GM12878 (cell line): ENCODE data around the gene CD93. TPM values are rescaled to one million over a fixed set of nuclear protein-coding genes. Genes with fewer than 3 reads are reported as not detected.

Experiments used
- ATAC-seq: fragments of 200-7000 bp; cut with Tn5 transposase; 3 replicates; pipeline ENCODE4 v1.9.1; 2020; ENCODE audit warnings: mild to moderate bottlenecking, moderate library complexity
- BruUV-seq: library from RNA; stranded (reverse); fragments of 400-500 nt; replicated peaks from 2 replicates; lab custom pipeline; 2021; lab: Mats Ljungman, UMichigan
- CTCF ChIA-PET: fragments of 300-600 bp; sonication (Branson Sonifier 250); formaldehyde crosslinking; extraction: SDS; loops from one replicate; lab custom pipeline; 2021; ENCODE audit warnings: inconsistent platforms; lab: Yijun Ruan, JAX
- POLR2A ChIA-PET: fragments of 350-600 bp; formaldehyde crosslinking; extraction: SDS; loops from one replicate; lab custom pipeline; 2021; ENCODE audit warnings: inconsistent platforms; lab: Charles Lee
- RAD21 ChIA-PET: fragments of 300-600 bp; sonication (Branson Sonifier 250); formaldehyde crosslinking; loops from one replicate; lab custom pipeline; 2023; ENCODE audit warnings: antibody characterized with exemption; ENCODE audit not compliant: unreplicated experiment; lab: Charles Lee
- SMC1A ChIA-PET: fragments of 300-600 bp; sonication (Branson Sonifier 250); formaldehyde crosslinking; loops from one replicate; lab custom pipeline; 2023; ENCODE audit not compliant: unreplicated experiment, uncharacterized antibody; lab: Charles Lee
- DNase-seq: peaks from one replicate; pipeline ENCODE4 v3.0.0-alpha.2; 2011; ENCODE audit warnings: low read depth, low spot score
- FAIRE-seq: peaks from 3 replicates; lab custom pipeline; 2011; peaks lifted over from hg19 to GRCh38; lab: Jason Lieb, UNC
- H2AFZ ChIP-seq: 2 replicates; pipeline ENCODE4 v1.6.0; 2011; ENCODE audit warnings: low read depth, low read length, control low read depth; ENCODE audit not compliant: control insufficient read depth
- H3K27ac ChIP-seq: 2 replicates; pipeline ENCODE4 v1.5.1; 2011; ENCODE audit warnings: control low read depth; ENCODE audit not compliant: control insufficient read depth, insufficient read depth
- H3K27me3 ChIP-seq, 2 experiments: replicated peaks in 1 of 2; 2 replicates each; pipeline versions ENCODE4 v1.6.0 to v1.6.1; 2011; ENCODE audit warnings: low read length in 1 of 2; ENCODE audit not compliant: control insufficient read depth in 2 of 2, insufficient read depth in 2 of 2
- H3K36me3 ChIP-seq, 2 experiments: 2 replicates each; pipeline ENCODE4 v1.5.1; 2011; ENCODE audit warnings: low read length in 1 of 2; ENCODE audit not compliant: control insufficient read depth in 2 of 2, insufficient read depth in 2 of 2
- H3K4me1 ChIP-seq: 2 replicates; pipeline ENCODE4 v1.6.1; 2011; ENCODE audit warnings: mild to moderate bottlenecking, low read length, moderate library complexity, mixed read lengths; ENCODE audit not compliant: control insufficient read depth, insufficient read depth
- H3K4me2 ChIP-seq: 2 replicates; pipeline ENCODE4 v1.6.0; 2011; ENCODE audit warnings: control low read depth; ENCODE audit not compliant: control insufficient read depth, insufficient read depth
- H3K4me3 ChIP-seq: fragments of 200-600 bp; sonication (generic); 2 replicates; pipeline ENCODE4 v1.5.1; 2016
- H3K79me2 ChIP-seq: 2 replicates; pipeline ENCODE4 v1.6.0; 2011; ENCODE audit warnings: low read length; ENCODE audit not compliant: control insufficient read depth, insufficient read depth
- H3K9ac ChIP-seq: 2 replicates; pipeline ENCODE4 v1.8.0; 2011; ENCODE audit warnings: low read length, control low read depth, mixed read lengths; ENCODE audit not compliant: control insufficient read depth, insufficient read depth
- H3K9me3 ChIP-seq: replicated peaks from 3 replicates; pipeline ENCODE4 v1.5.1; 2011; ENCODE audit warnings: mild to moderate bottlenecking, low read length; ENCODE audit not compliant: control insufficient read depth, insufficient read depth
- H4K20me1 ChIP-seq: 2 replicates; pipeline ENCODE4 v1.6.0; 2011; ENCODE audit not compliant: control insufficient read depth, insufficient read depth
- ATF7 ChIP-seq: fragments of 450-650 bp; IDR thresholded peaks from 2 replicates; pipeline ENCODE4 v1.6.1; 2016; ENCODE audit warnings: low read depth, mild to moderate bottlenecking
- IKZF2 ChIP-seq, 2 experiments: fragments of 450-650 bp; IDR thresholded peaks; 2 replicates each; pipeline ENCODE4 v1.6.1; 2017; ENCODE audit warnings: mild to moderate bottlenecking in 2 of 2, moderate library complexity in 2 of 2
- PML ChIP-seq: IDR thresholded peaks from 2 replicates; pipeline ENCODE4 v1.6.1; 2012; ENCODE audit warnings: low read length, inconsistent platforms
- STAT1 ChIP-seq: fragments of 450-650 bp; conservative IDR thresholded peaks from 2 replicates; pipeline ENCODE4 v1.6.1; 2014; ENCODE audit warnings: antibody characterized with exemption, mild to moderate bottlenecking
- WRNIP1 ChIP-seq: IDR thresholded peaks from 2 replicates; pipeline ENCODE4 v1.6.1; 2011; ENCODE audit warnings: low read depth, low read length, improper control_type of control experiment, borderline replicate concordance
- ZBTB4 ChIP-seq: fragments of 450-650 bp; formaldehyde crosslinking; IDR thresholded peaks from 2 replicates; pipeline ENCODE4 v1.4.0; 2022; ENCODE audit warnings: mild to moderate bottlenecking, moderate library complexity
- WGBS: methylation state at CpG from one replicate; pipeline ENCODE4 v1.1.6; 2016; ENCODE audit warnings: low lambda C conversion rate; ENCODE audit not compliant: insufficient replicate concordance, insufficient coverage; ENCODE audit errors: missing lambda C conversion rate; 5-methylcytosine and 5-hydroxymethylcytosine counted together
- in situ Hi-C: fragments of 300-500 bp; cut with MboI; formaldehyde crosslinking; loops from 9 replicates; pipeline ENCODE4 v1.14.3; 2018; ENCODE audit warnings: mixed read lengths
- intact Hi-C: fragments of 100-400 bp; cut with micrococcal nuclease; formaldehyde crosslinking; loops from one replicate; pipeline ENCODE4 v1.14.2; 2022; ENCODE audit not compliant: unreplicated experiment
- polyA plus RNA-seq, 11 experiments: library from polyadenylated mRNA; depleted of rRNA in 4 of 11; unstranded in 6 of 11; stranded (reverse) in 5 of 11; fragments of >200 nt; fragmentation: Nextera tagmentation in 4 of 11; fragmentation: Illumina TruSeq in 1 of 11; extraction: Ambion mirVana in 4 of 11; extraction: Trizol in 1 of 11; gene quantifications; 1 replicate in 1 of 11; 2 replicates in 10 of 11; pipeline versions ENCODE4 v1.2.1 to v1.2.3, GENCODE V29; 2011 to 2016; ENCODE audit warnings: inconsistent platforms in 2 of 11, missing spikeins in 2 of 11, low read depth in 1 of 11
- total RNA-seq, 4 experiments: library from RNA; depleted of rRNA in 3 of 4; stranded (reverse); fragments of >200 nt in 3 of 4; fragmentation: Illumina TruSeq in 1 of 4; extraction: Trizol in 1 of 4; gene quantifications; 2 replicates each; pipeline versions ENCODE4 v1.2.1 to v1.2.3, GENCODE V29; 2013 to 2021

CD93 gene
- total and polyA plus RNA-seq, 10 of the 15 experiments (the other 5 are each of a cell fraction or from before 2014, with no cell fraction given) = 0.20 to 2.7 (median 0.92) TPM

GRCh38 chr20:23066772-23067171, 19.4 kb downstream of the CD93 start:
- no peaks in the 10 kb centered on the region for H3K79me2 ChIP-seq
- no peak for ATAC-seq
- ChIA-PET SMC1A (interaction anchor here (0.9 to 2.2 kb wide), 7 partner anchors 13 to 80 kb away, joined by 3 to 7 read pairs (median 4); partner anchors contain the start of gene CD93), POLR2A (interaction anchor here (0.6 kb wide), 1 partner anchor 291 kb away, joined by 3 read pairs; no protein-coding TSS in a partner anchor), RAD21 (interaction anchor here (0.8 to 2.1 kb wide), 2 partner anchors 75 to 168 kb away, joined by 3 to 6 read pairs; no protein-coding TSS in a partner anchor), CTCF (interaction anchor here (1.1 to 3.8 kb wide), 5 partner anchors 13 to 375 kb away, joined by 3 to 15 read pairs (median 6); no protein-coding TSS in a partner anchor)
- BruUV-seq = no TSS peak
- no peak for DNase-seq
- no peak overlapping the region for H3K27ac ChIP-seq
- intact Hi-C loops = no loop called here
- H3K4me2 ChIP-seq = no peak overlapping the region
- WGBS = 9% methylated on average over 3 of the region's 3 CpGs
- no peaks in the 10 kb centered on the region for H3K36me3 ChIP-seq
- H3K27me3 ChIP-seq = no peaks in the 10 kb centered on the region
- no peak overlapping the region for H2AFZ ChIP-seq
- in situ Hi-C loops = no loop called here
- no peaks in the 10 kb centered on the region for H4K20me1 ChIP-seq
- TF ChIP-seq ATF7 (peak; percentile 83), PML (no peak)
- TF ChIP-seq, all 136 proteins: peak for 1
- no peak for FAIRE-seq
- Histone ChIP-seq H3K9me3 (no peaks in the 10 kb centered on the region), H3K4me1 (no peaks in the 10 kb centered on the region), H3K9ac (no peak overlapping the region), H3K4me3 (no peak overlapping the region)

GRCh38 chr20:23065266-23066201, 20.6 kb downstream of the CD93 start:
- intact Hi-C loops = no loop called here
- in situ Hi-C loops = no loop called here
- SMC1A ChIA-PET = interaction anchor here (0.7 to 6.6 kb wide), 11 partner anchors 11 to 138 kb away, joined by 3 to 27 read pairs (median 5); partner anchors contain the start of gene CD93
- Histone ChIP-seq H3K27me3 (no peaks in the 10 kb centered on the region), H3K36me3 (no peaks in the 10 kb centered on the region), H2AFZ (no peak overlapping the region), H3K9ac (no peak overlapping the region), H3K79me2 (no peaks in the 10 kb centered on the region), H3K4me2 (no peak overlapping the region), H3K4me1 (no peaks in the 10 kb centered on the region), H3K4me3 (no peak overlapping the region), H3K27ac (no peak overlapping the region), H3K9me3 (no peaks in the 10 kb centered on the region), H4K20me1 (no peaks in the 10 kb centered on the region)
- POLR2A ChIA-PET = interaction anchor here (0.9 kb wide), 1 partner anchor 30 kb away, joined by 4 read pairs; no protein-coding TSS in a partner anchor
- DNase-seq (no peak), FAIRE-seq (no peak), ATAC-seq (no peak)
- RAD21 ChIA-PET = interaction anchor here (0.8 to 2.1 kb wide), 5 partner anchors 21 to 169 kb away, joined by 3 to 6 read pairs (median 3); partner anchors contain the start of gene CD93
- CTCF ChIA-PET = interaction anchor here (0.5 to 3.6 kb wide), 10 partner anchors 14 to 374 kb away, joined by 3 to 19 read pairs (median 4); no protein-coding TSS in a partner anchor
- BruUV-seq = no TSS peak
- WGBS = 24% methylated on average over 9 of the region's 9 CpGs
- TF ChIP-seq WRNIP1 (no peak), STAT1 (no peak), IKZF2 (IDR thresholded peaks at IDR 0.05) (peak in 1 of 2 experiments; percentile 25; a peak in 1 of 4 replicates), ZBTB4 (no peak)
